K562 (cell line): ENCODE results near the gene LPCAT3. TPM values are rescaled to one million over a fixed set of nuclear protein-coding genes. Genes with fewer than 3 reads are reported as not detected.

Experiments
- ATAC-seq: fragments of 200-7000 bp; cut with Tn5 transposase; 3 replicates; pipeline ENCODE4 v1.9.1; 2020; ENCODE audit warnings: moderate library complexity
- BruUV-seq: library from RNA; stranded (reverse); fragments of 400-500 nt; replicated peaks from 2 replicates; lab custom pipeline; 2021; lab: Mats Ljungman, UMichigan
- CTCF ChIA-PET: fragments of 300-600 bp; formaldehyde crosslinking; extraction: SDS; loops from one replicate; lab custom pipeline; 2021; ENCODE audit warnings: low intra/inter-chr PET ratio; lab: Yijun Ruan, JAX
- POLR2A ChIA-PET: fragments of 300-600, 350-650 bp; sonication (Branson Sonifier 250); formaldehyde crosslinking; extraction: SDS; loops from one replicate; lab custom pipeline; 2021; ENCODE audit warnings: antibody characterized with exemption, inconsistent platforms; lab: Yijun Ruan, JAX
- DNase-seq, 4 experiments: peaks; one replicate each; pipeline versions ENCODE4 v3.0.0 to v3.0.0-alpha.2; 2011 to 2018; ENCODE audit warnings: low spot score in 3 of 4, mixed read lengths in 3 of 4; ENCODE audit errors: extremely low read depth in 1 of 4
- FAIRE-seq: peaks from 2 replicates; lab custom pipeline; 2011; peaks lifted over from hg19 to GRCh38; lab: Jason Lieb, UNC
- H2AFZ ChIP-seq: 2 replicates; pipeline ENCODE4 v1.6.0; 2011; ENCODE audit warnings: low read depth, low read length, control low read depth, inconsistent platforms
- H3K27ac ChIP-seq: fragments of 200-600 bp; 3 replicates; pipeline ENCODE4 v1.8.0; 2011; ENCODE audit warnings: low read depth, mild to moderate bottlenecking, control low read depth, inconsistent platforms, low read length, moderate library complexity, mixed read lengths; ENCODE audit errors: extremely low read depth
- H3K27me3 ChIP-seq, 2 experiments: fragments of 300-600 bp in 1 of 2; 2 replicates in 1 of 2; 3 replicates in 1 of 2; pipeline versions ENCODE4 v1.6.0 to v1.8.0; 2011; ENCODE audit warnings: inconsistent platforms in 2 of 2, low read length in 2 of 2, mild to moderate bottlenecking in 1 of 2, mixed read lengths in 1 of 2, moderate library complexity in 1 of 2; ENCODE audit not compliant: control insufficient read depth in 2 of 2, insufficient read depth in 2 of 2
- H3K36me3 ChIP-seq: fragments of 300-600 bp; 3 replicates; pipeline ENCODE4 v1.8.0; 2011; ENCODE audit warnings: mild to moderate bottlenecking, low read length, inconsistent platforms; ENCODE audit not compliant: control insufficient read depth, insufficient read depth
- H3K4me1 ChIP-seq, 2 experiments: fragments of 200-600 bp in 1 of 2; replicated peaks in 1 of 2; 2 replicates in 1 of 2; 3 replicates in 1 of 2; pipeline versions ENCODE4 v1.5.1 to v1.8.0; 2011; ENCODE audit warnings: inconsistent platforms in 2 of 2, low read length in 2 of 2, mild to moderate bottlenecking in 1 of 2, mixed read lengths in 1 of 2, moderate library complexity in 1 of 2; ENCODE audit not compliant: control insufficient read depth in 2 of 2, insufficient read depth in 2 of 2
- H3K4me2 ChIP-seq: 2 replicates; pipeline ENCODE4 v1.6.1; 2011; ENCODE audit warnings: low read length, control low read depth, inconsistent platforms, mixed read lengths; ENCODE audit not compliant: insufficient read depth
- H3K4me3 ChIP-seq: fragments of 200-600 bp; sonication (generic), shearing (Covaris generic); 2 replicates; pipeline ENCODE4 v1.5.1; 2016; ENCODE audit warnings: control low read depth, inconsistent platforms
- H3K79me2 ChIP-seq: fragments of 200-600 bp; 3 replicates; pipeline ENCODE4 v1.8.0; 2011; ENCODE audit warnings: low read length, inconsistent platforms; ENCODE audit not compliant: control insufficient read depth, insufficient read depth
- H3K9ac ChIP-seq, 2 experiments: 2 replicates each; pipeline versions ENCODE4 v1.6.0 to v1.6.1; 2011; ENCODE audit warnings: low read depth in 2 of 2, low read length in 2 of 2, control low read depth in 1 of 2, inconsistent platforms in 1 of 2, mild to moderate bottlenecking in 1 of 2, mixed read lengths in 1 of 2; ENCODE audit not compliant: insufficient read depth in 1 of 2
- H3K9me1 ChIP-seq: one replicate; pipeline ENCODE4 v1.6.0; 2011; ENCODE audit warnings: inconsistent platforms, mild to moderate bottlenecking, low read length, moderate library complexity; ENCODE audit not compliant: control insufficient read depth, insufficient read depth
- H3K9me3 ChIP-seq: replicated peaks from 2 replicates; pipeline ENCODE4 v1.5.1; 2011; ENCODE audit warnings: low read depth, low read length, inconsistent platforms; ENCODE audit not compliant: control insufficient read depth, insufficient read depth
- H4K20me1 ChIP-seq: replicated peaks from 2 replicates; pipeline ENCODE4 v1.6.1; 2011; ENCODE audit warnings: low read length, inconsistent platforms, mixed read lengths; ENCODE audit not compliant: control insufficient read depth, insufficient read depth
- ARID1B ChIP-seq: fragments of 450-650 bp; IDR thresholded peaks from 2 replicates; pipeline ENCODE4 v1.6.1; 2016; ENCODE audit warnings: antibody characterized with exemption, mild to moderate bottlenecking, inconsistent platforms
- BCOR ChIP-seq: fragments of 450-650 bp; IDR thresholded peaks from 2 replicates; pipeline ENCODE4 v1.6.1; 2016
- CBFA2T3 ChIP-seq: fragments of 450-650 bp; IDR thresholded peaks from 2 replicates; pipeline ENCODE4 v1.6.1; 2017
- CCNT2 ChIP-seq: IDR thresholded peaks from 2 replicates; pipeline ENCODE4 v1.6.1; 2011; ENCODE audit warnings: borderline replicate concordance, low read depth, mild to moderate bottlenecking, moderate library complexity, mixed read lengths, low read length; ENCODE audit not compliant: insufficient read length; ENCODE audit errors: extremely low read depth
- EP300 ChIP-seq: IDR thresholded peaks from 2 replicates; pipeline ENCODE4 v1.6.1; 2012; ENCODE audit warnings: low read length, improper control_type of control experiment
- FOXJ2 ChIP-seq: fragments of 200-800 bp; sonication (Bioruptor generic); IDR thresholded peaks from 2 replicates; pipeline ENCODE4 v1.6.1; 2016; ENCODE audit warnings: missing genetic modification characterization, missing compliant biosample characterization
- GATA2 ChIP-seq: sonication (generic); formaldehyde crosslinking; IDR thresholded peaks from 2 replicates; pipeline ENCODE4 v1.4.0; 2020; ENCODE audit warnings: mild to moderate bottlenecking, missing genetic modification reagents
- HDAC1 ChIP-seq, 2 experiments: fragments of 450-650 bp; IDR thresholded peaks; 2 replicates each; pipeline ENCODE4 v1.6.1; 2016 to 2017; ENCODE audit warnings: inconsistent platforms in 1 of 2, mild to moderate bottlenecking in 1 of 2, moderate library complexity in 1 of 2
- HNRNPL ChIP-seq: fragments of 200-400 bp; formaldehyde crosslinking; IDR thresholded peaks from 2 replicates; pipeline ENCODE4 v1.6.1; 2017; ENCODE audit warnings: low read depth, mild to moderate bottlenecking, low read length
- KDM1A ChIP-seq, 2 experiments: fragments of 450-650 bp; IDR thresholded peaks; 2 replicates each; pipeline ENCODE4 v1.6.1; 2016; ENCODE audit warnings: mild to moderate bottlenecking in 2 of 2
- KLF1 ChIP-seq: fragments of 450-650 bp; IDR thresholded peaks from 2 replicates; pipeline ENCODE4 v1.6.1; 2016; ENCODE audit warnings: missing genetic modification characterization, missing compliant biosample characterization
- MYNN ChIP-seq, 2 experiments: sonication (generic); formaldehyde crosslinking in 1 of 2; IDR thresholded peaks; 2 replicates each; pipeline versions ENCODE4 v1.5.0 to v1.6.1; 2016 to 2020; ENCODE audit warnings: antibody characterized with exemption in 1 of 2, missing genetic modification reagents in 1 of 2
- PHB ChIP-seq: fragments of 250-450 bp; sonication (Bioruptor Pico); IDR thresholded peaks from 2 replicates; pipeline ENCODE4 v1.5.0; 2021
- POLR2AphosphoS5 ChIP-seq: IDR thresholded peaks from 2 replicates; pipeline ENCODE4 v1.6.1; 2011; ENCODE audit warnings: mild to moderate bottlenecking, low read depth, low read length, moderate library complexity; ENCODE audit not compliant: control insufficient read depth, insufficient read depth
- RBM39 ChIP-seq: fragments of 200-400 bp; formaldehyde crosslinking; optimal IDR thresholded peaks from 2 replicates; pipeline ENCODE3; 2018; ENCODE audit warnings: low read depth, low read length
- SOX6 ChIP-seq: fragments of 450-650 bp; IDR thresholded peaks from 2 replicates; pipeline ENCODE4 v1.6.1; 2014; ENCODE audit warnings: mild to moderate bottlenecking
- SRSF7 ChIP-seq: fragments of 200-400 bp; formaldehyde crosslinking; optimal IDR thresholded peaks from 2 replicates; pipeline ENCODE3; 2017; ENCODE audit warnings: mild to moderate bottlenecking, low read depth, low read length
- TAL1 ChIP-seq: fragments of 450-650 bp; IDR thresholded peaks from 2 replicates; pipeline ENCODE4 v1.6.1; 2016; ENCODE audit warnings: mild to moderate bottlenecking
- TCF3 ChIP-seq: sonication (generic); formaldehyde crosslinking; IDR thresholded peaks from 2 replicates; pipeline ENCODE4 v1.4.0; 2020; ENCODE audit warnings: mild to moderate bottlenecking, missing genetic modification reagents
- TEAD4 ChIP-seq, 2 experiments: sonication (generic) in 1 of 2; formaldehyde crosslinking in 1 of 2; IDR thresholded peaks; 2 replicates each; pipeline versions ENCODE4 v1.6.1 to v1.8.0; 2012 to 2022; ENCODE audit warnings: borderline replicate concordance in 1 of 2, inconsistent platforms in 1 of 2, low read length in 1 of 2, mild to moderate bottlenecking in 1 of 2, missing genetic modification reagents in 1 of 2
- XRCC4 ChIP-seq: IDR thresholded peaks from one replicate; pipeline ENCODE4 v1.6.1; 2011; ENCODE audit not compliant: insufficient read depth, insufficient read length; ENCODE audit errors: extremely low read depth
- ZBTB17 ChIP-seq: fragments of 450-650 bp; formaldehyde crosslinking; IDR thresholded peaks from 2 replicates; pipeline ENCODE4 v1.4.0; 2020; ENCODE audit warnings: mild to moderate bottlenecking
- ZNF165 ChIP-seq: fragments of 250-450 bp; sonication (Bioruptor Pico); IDR thresholded peaks from 2 replicates; pipeline ENCODE4 v1.4.0; 2020; ENCODE audit warnings: borderline replicate concordance
- WGBS: fragments of 100-300 bp; shearing (Covaris generic); methylation state at CpG from one replicate; pipeline ENCODE4 v1.1.6; 2016; ENCODE audit warnings: low coverage, mixed read lengths; ENCODE audit not compliant: insufficient coverage; ENCODE audit errors: missing lambda C conversion rate; 5-methylcytosine and 5-hydroxymethylcytosine counted together
- in situ Hi-C: fragments of 300-500 bp; cut with MboI; formaldehyde crosslinking; loops from 4 replicates; pipeline ENCODE4 v1.15.0; 2018; ENCODE audit warnings: inconsistent platforms, mixed read lengths
- intact Hi-C: fragments of 100-400 bp; cut with micrococcal nuclease; formaldehyde crosslinking; loops from 2 replicates; pipeline ENCODE4 v1.14.2; 2022
- polyA plus RNA-seq, 8 experiments: library from polyadenylated mRNA; depleted of rRNA in 4 of 8; stranded (reverse) in 5 of 8; unstranded in 3 of 8; fragments of >200 nt; fragmentation: Nextera tagmentation in 2 of 8; fragmentation: Illumina TruSeq in 1 of 8; extraction: Ambion mirVana in 2 of 8; extraction: Trizol in 1 of 8; gene quantifications; 2 replicates each; pipeline versions ENCODE4 v1.2.1 to v1.2.3, GENCODE V29; 2011 to 2014; ENCODE audit warnings: inconsistent platforms in 1 of 8, missing spikeins in 1 of 8
- total RNA-seq, 7 experiments: library from RNA; depleted of rRNA in 6 of 7; stranded (reverse); fragments of >200 nt in 6 of 7; fragmentation: Illumina TruSeq in 2 of 7; extraction: Trizol in 2 of 7; gene quantifications; 2 replicates each; pipeline versions ENCODE4 v1.2.1 to v1.2.3, GENCODE V29; 2011 to 2021; ENCODE audit warnings: low replicate concordance in 1 of 7
- TF ChIP-seq, protein P1 (sequence below): fragments of 200-800 bp; sonication (Bioruptor generic); IDR thresholded peaks from 2 replicates; pipeline ENCODE4 v1.6.1; 2017; ENCODE audit warnings: missing genetic modification characterization, missing compliant biosample characterization

The LPCAT3 gene
- total and polyA plus RNA-seq, 9 of the 15 experiments (the other 6 are each of a cell fraction or from before 2014, with no cell fraction given), result 4.9 to 52.5 (median 25.3) TPM

GRCh38 chr12:7016958-7017571 is 1.2 kb downstream of the LPCAT3 start:
- Histone ChIP-seq H3K4me3 (peak overlapping the region; percentile 85), H3K27me3 (no peaks in the 10 kb centered on the region), H3K79me2 (peaks cover 39% of the 10 kb centered on the region), H2AFZ (no peak overlapping the region), H3K9ac (peak overlapping the region in 1 of 2 experiments; percentile 70; a peak in 2 of 4 replicates), H3K4me1 (peaks cover 9 to 27% of the 10 kb centered on the region in 2 experiments; a peak in 4 of 5 replicates), H4K20me1 (peaks cover 4% of the 10 kb centered on the region; the same call in 1 of the 2 replicates), H3K4me2 (peak overlapping the region; percentile 93), H3K27ac (no peak overlapping the region; the same call in 2 of the 3 replicates), H3K9me3 (no peaks in the 10 kb centered on the region), H3K9me1 (no peaks in the 10 kb centered on the region), H3K36me3 (peaks cover 23% of the 10 kb centered on the region; the same call in 2 of the 3 replicates)
- DNase-seq (peak in 3 of 4 experiments; percentile 22 to 71 (median 42)), FAIRE-seq (peak; percentile 82), ATAC-seq (peak; percentile 15; the same call in 2 of the 3 replicates)
- WGBS, result 0% methylated on average over 6 of the region's 6 CpGs
- CTCF ChIA-PET, result no interaction called here
- in situ Hi-C loops (no loop called here), intact Hi-C loops (loop anchor here (5.0 kb wide), 1 partner anchor 45 kb away; the partner anchor contains the start of genes EMG1 and PHB2)
- TSS peak; percentile 57 for BruUV-seq
- POLR2A ChIA-PET, result interaction anchor here (1.0 to 1.9 kb wide), 4 partner anchors 13 to 56 kb away, joined by 3 to 8 read pairs (median 4); no protein-coding TSS in a partner anchor
- TF ChIP-seq TCF3 (CRISPR knock-in tag) (peak; percentile 85), KLF1 (no peak), FOXJ2 (tag) (0 out of 2 replicates have a peak, but pooled peaks have one; percentile 8), KDM1A (IDR thresholded peaks at IDR 0.05) (peak; percentile 87 to 91), SRSF7 (no peak), XRCC4 (no peak), HDAC1 (IDR thresholded peaks at IDR 0.05) (no peak; a peak in 1 of 4 replicates), TAL1 (peak; percentile 90), CBFA2T3 (peak; percentile 96), SOX6 (peak; percentile 35; the same call in 1 of the 2 replicates), EP300 (peak; percentile 66), ZBTB17 (CRISPR knock-in tag) (no peak), POLR2AphosphoS5 (peak; percentile 79; the same call in 1 of the 2 replicates), PHB (CRISPR knock-in tag) (no peak), ZNF165 (CRISPR knock-in tag) (no peak), ARID1B (peak; percentile 91), MYNN (IDR thresholded peaks at IDR 0.05) (no peak), MYNN (CRISPR knock-in tag; IDR thresholded peaks at IDR 0.05) (no peak), RBM39 (no peak), BCOR (peak; percentile 45), HNRNPL (no peak), TEAD4 (IDR thresholded peaks at IDR 0.05; ENCODE audit: low read length) (peak; percentile 91), TEAD4 (CRISPR knock-in tag; IDR thresholded peaks at IDR 0.05; ENCODE audit: borderline replicate concordance) (no peak), CCNT2 (peak; percentile 44), GATA2 (0 out of 2 replicates have a peak, but pooled peaks have one; percentile 36)
- TF ChIP-seq, protein P1, sequence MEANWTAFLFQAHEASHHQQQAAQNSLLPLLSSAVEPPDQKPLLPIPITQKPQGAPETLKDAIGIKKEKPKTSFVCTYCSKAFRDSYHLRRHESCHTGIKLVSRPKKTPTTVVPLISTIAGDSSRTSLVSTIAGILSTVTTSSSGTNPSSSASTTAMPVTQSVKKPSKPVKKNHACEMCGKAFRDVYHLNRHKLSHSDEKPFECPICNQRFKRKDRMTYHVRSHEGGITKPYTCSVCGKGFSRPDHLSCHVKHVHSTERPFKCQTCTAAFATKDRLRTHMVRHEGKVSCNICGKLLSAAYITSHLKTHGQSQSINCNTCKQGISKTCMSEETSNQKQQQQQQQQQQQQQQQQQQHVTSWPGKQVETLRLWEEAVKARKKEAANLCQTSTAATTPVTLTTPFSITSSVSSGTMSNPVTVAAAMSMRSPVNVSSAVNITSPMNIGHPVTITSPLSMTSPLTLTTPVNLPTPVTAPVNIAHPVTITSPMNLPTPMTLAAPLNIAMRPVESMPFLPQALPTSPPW (CRISPR knock-in tag), result peak; percentile 44
